ENCODE data around the gene POLRMT. TPM values are rescaled to one million over a fixed set of nuclear protein-coding genes. Genes with fewer than 3 reads are reported as not detected.

The POLRMT gene
- total RNA-seq, 1 experiment from 2014 or later, result 139 TPM

GRCh38 chr19:644789-645188, 11.5 kb upstream of the POLRMT start (continued):
- TF ChIP-seq ZNF317 (CRISPR knock-in tag; IDR thresholded peaks at IDR 0.05; ENCODE audit: borderline replicate concordance, low read depth) (no peak), GABPB1 (CRISPR knock-in tag; IDR thresholded peaks at IDR 0.05) (no peak), ZNF416 (CRISPR knock-in tag; IDR thresholded peaks at IDR 0.05) (no peak), AR (CRISPR knock-in tag; IDR thresholded peaks at IDR 0.05) (no peak), IRF1 (CRISPR knock-in tag; IDR thresholded peaks at IDR 0.05) (no peak), JUN (CRISPR knock-in tag; IDR thresholded peaks at IDR 0.05) (no peak), MLX (CRISPR knock-in tag; IDR thresholded peaks at IDR 0.05) (no peak)

- TF ChIP-seq FOXJ3 (CRISPR knock-in tag; IDR thresholded peaks at IDR 0.05; ENCODE audit: borderline replicate concordance) (no peak), MLX (CRISPR knock-in tag; IDR thresholded peaks at IDR 0.05) (no peak), GTF2I (CRISPR knock-in tag; conservative IDR thresholded peaks at IDR 0.05) (no peak), NR2C2 (CRISPR knock-in tag; IDR thresholded peaks at IDR 0.05) (no peak), ZNF396 (CRISPR knock-in tag; IDR thresholded peaks at IDR 0.05; ENCODE audit: borderline replicate concordance) (no peak), MXD4 (CRISPR knock-in tag; IDR thresholded peaks at IDR 0.05; ENCODE audit: borderline replicate concordance) (no peak), E2F4 (CRISPR knock-in tag; IDR thresholded peaks at IDR 0.05; ENCODE audit: borderline replicate concordance, low read depth) (no peak), NR1H2 (CRISPR knock-in tag; IDR thresholded peaks at IDR 0.05) (no peak), TEAD4 (CRISPR knock-in tag; IDR thresholded peaks at IDR 0.05) (no peak), CBFB (CRISPR knock-in tag; IDR thresholded peaks at IDR 0.05; ENCODE audit: low read depth) (no peak)
- Mint-ChIP-seq H3K9me3 (no peaks in the 10 kb centered on the region), H3K27ac (no peak overlapping the region), H3K36me3 (no peaks in the 10 kb centered on the region; the same call in 1 of the 2 replicates), H3K4me1 (peaks cover 1% of the 10 kb centered on the region), H3K4me3 (no peak overlapping the region), H3K27me3 (ENCODE audit: low read depth) (peaks cover 2% of the 10 kb centered on the region)
- ChIA-PET POLR2A (no interaction called here), CTCF (no interaction called here)
- DNase-seq (ENCODE audit: low spot score) (no peak), ATAC-seq (no peak)
These were observed 11.0 kb upstream of the POLRMT start for GRCh38 chr19:644363-644762.

- H3K36me3 Mint-ChIP-seq, result no peaks in the 10 kb centered on the region; the same call in 1 of the 2 replicates
- no peaks in the 10 kb centered on the region for H3K9me3 Mint-ChIP-seq
- ATAC-seq (no peak), DNase-seq (ENCODE audit: low spot score) (no peak)
- H3K4me3 Mint-ChIP-seq, result no peak overlapping the region
- H3K4me1 Mint-ChIP-seq, result peaks cover 4% of the 10 kb centered on the region
- peaks cover 8% of the 10 kb centered on the region for H3K27me3 Mint-ChIP-seq (ENCODE audit: low read depth)
- ChIA-PET CTCF (interaction anchor here (1.0 kb wide), 1 partner anchor 313 kb away, joined by 3 read pairs; no protein-coding TSS in a partner anchor), POLR2A (no interaction called here)
- no peak overlapping the region for H3K27ac Mint-ChIP-seq
- TF ChIP-seq EMX1 (CRISPR knock-in tag; IDR thresholded peaks at IDR 0.05) (no peak), ZMAT4 (CRISPR knock-in tag; IDR thresholded peaks at IDR 0.05) (no peak), MXD4 (CRISPR knock-in tag; IDR thresholded peaks at IDR 0.05; ENCODE audit: borderline replicate concordance) (no peak), ZNF671 (CRISPR knock-in tag; IDR thresholded peaks at IDR 0.05) (no peak), PRDM15 (CRISPR knock-in tag; IDR thresholded peaks at IDR 0.05) (no peak), CREM (CRISPR knock-in tag; IDR thresholded peaks at IDR 0.05) (no peak), CDX4 (CRISPR knock-in tag; IDR thresholded peaks at IDR 0.05; ENCODE audit: borderline replicate concordance) (no peak), FOXJ3 (CRISPR knock-in tag; IDR thresholded peaks at IDR 0.05; ENCODE audit: borderline replicate concordance) (no peak)
These were observed 10.4 kb upstream of the POLRMT start for GRCh38 chr19:643736-644135.
